ENCODE data around the gene MIOS. TPM values are rescaled to one million over a fixed set of nuclear protein-coding genes. Genes with fewer than 3 reads are reported as not detected.

The MIOS gene
- total and polyA plus RNA-seq, 2 of the 8 experiments (the other 6 are each of a cell fraction or from before 2014, with no cell fraction given) = 15.5 to 50.7 TPM

DNA sequence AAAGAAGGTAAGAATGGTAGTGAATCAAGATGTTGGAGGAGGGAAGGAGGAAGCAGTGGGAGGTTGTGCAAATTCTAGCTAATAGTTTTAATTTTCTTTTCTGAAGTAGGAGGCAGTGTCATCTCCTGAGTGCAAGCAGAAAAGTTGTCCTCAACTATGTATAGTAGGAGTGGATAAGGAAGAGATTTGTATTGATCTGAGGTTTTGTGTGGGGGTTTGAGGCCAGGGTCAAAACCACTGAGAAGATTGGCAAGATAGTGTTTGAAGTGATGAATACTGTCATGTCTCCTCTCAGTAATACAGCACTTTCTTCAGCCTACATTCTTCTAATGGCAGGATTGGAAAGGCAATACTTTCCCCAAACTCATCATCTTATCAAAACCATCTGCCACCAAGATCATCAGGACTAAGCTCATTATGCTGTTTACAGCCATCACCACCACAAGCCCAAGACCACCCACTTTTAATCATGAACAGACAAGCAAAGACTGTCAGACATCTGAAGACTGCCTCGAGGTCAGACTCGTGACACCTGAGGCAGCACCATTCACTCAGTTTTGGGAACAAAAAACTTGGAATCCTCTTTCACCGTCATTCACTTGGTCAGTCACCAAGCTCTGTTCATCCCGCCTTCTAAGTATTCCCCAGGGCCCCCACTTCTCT lies 1.5 kb upstream of the MIOS start:
- Histone ChIP-seq H3K18ac (ENCODE audit: extremely low read depth, low read length) (no peak overlapping the region), H3K4me2 (ENCODE audit: insufficient read depth in 1 of 2, low read depth in 2 of 2, low read length in 2 of 2) (no peak overlapping the region; a peak in 1 of 4 replicates), H2AFZ (ENCODE audit: low read length) (no peak overlapping the region), H3K9ac (replicated peaks in 1 of 4; ENCODE audit: extremely low read depth in 1 of 4, low read depth in 3 of 4, low read length in 3 of 4) (no peak overlapping the region), H4K20me1 (replicated peaks in 1 of 2; ENCODE audit: control insufficient read depth in 1 of 2, insufficient read depth in 2 of 2, low read length in 2 of 2) (peaks cover 0 to 2% of the 10 kb centered on the region in 2 experiments), H3K23ac (ENCODE audit: insufficient read length) (no peak overlapping the region), H4K91ac (replicated peaks; ENCODE audit: insufficient read length, low read length) (no peak overlapping the region), H3K56ac (replicated peaks; ENCODE audit: insufficient read length, low read depth, low read length) (no peak overlapping the region), H3K27me3 (replicated peaks in 1 of 4; ENCODE audit: control insufficient read depth in 3 of 4, extremely low read depth in 1 of 4, insufficient read depth in 3 of 4, low read length in 3 of 4) (no peaks in the 10 kb centered on the region), H2BK15ac (ENCODE audit: low read length) (peak overlapping the region; percentile 53; the same call in 1 of the 2 replicates), H3K14ac (ENCODE audit: insufficient read length) (no peak overlapping the region), H3K9me3 (ENCODE audit: insufficient read depth in 2 of 2, low read depth in 1 of 2, low read length in 1 of 2) (peaks cover 2 to 4% of the 10 kb centered on the region in 2 experiments; a peak in 3 of 4 replicates), H2BK5ac (ENCODE audit: low read depth, low read length) (no peak overlapping the region), H3K4me3 (ENCODE audit: extremely low read depth in 1 of 4, insufficient read depth in 2 of 4, low read depth in 3 of 4, low read length in 4 of 4) (no peak overlapping the region), H2AK5ac (ENCODE audit: low read depth, low read length) (no peak overlapping the region), H4K8ac (ENCODE audit: extremely low read depth, insufficient read depth, low read length) (no peak overlapping the region), H3K23me2 (ENCODE audit: low read depth, low read length) (peaks cover 2% of the 10 kb centered on the region; the same call in 1 of the 2 replicates), H2BK120ac (replicated peaks; ENCODE audit: low read depth, low read length) (no peak overlapping the region), H3K79me2 (ENCODE audit: control insufficient read depth in 1 of 2, insufficient read depth in 2 of 2, low read length in 2 of 2) (peaks cover 16 to 30% of the 10 kb centered on the region in 2 experiments), H3K27ac (ENCODE audit: low read depth, low read length) (no peak overlapping the region), H3K79me1 (ENCODE audit: low read depth, low read length) (no peaks in the 10 kb centered on the region), H2BK12ac (ENCODE audit: low read depth, low read length) (no peak overlapping the region), H4K5ac (ENCODE audit: insufficient read length, low read depth, low read length) (no peak overlapping the region), H3K4me1 (replicated peaks in 1 of 4; ENCODE audit: control insufficient read depth in 3 of 4, insufficient read depth in 4 of 4, low read length in 3 of 4) (peaks cover 5 to 11% (median 6%) of the 10 kb centered on the region in 4 experiments; a peak in 6 of 7 replicates), H2BK20ac (ENCODE audit: low read length) (no peak overlapping the region), H3K4ac (replicated peaks; ENCODE audit: insufficient read length, low read depth, low read length) (no peak overlapping the region), H3K36me3 (ENCODE audit: control insufficient read depth in 2 of 4, insufficient read depth in 4 of 4, low read length in 3 of 4) (peaks cover 0 to 6% (median 2%) of the 10 kb centered on the region in 4 experiments; a peak in 1 of 8 replicates)
- WGBS, 2 experiments (ENCODE audit: extremely low coverage in 1 of 2, insufficient coverage in 1 of 2, insufficient read length in 1 of 2, insufficient replicate concordance in 2 of 2, low coverage in 1 of 2, low lambda C conversion rate in 2 of 2, missing lambda C conversion rate in 1 of 2) = 88% methylated on average over 4 of the region's 4 CpGs; no CpG with 5 or more reads in 1 of the 2 experiments
- no peak for TF ChIP-seq SUZ12 (IDR thresholded peaks at IDR 0.05; ENCODE audit: low read length)
- no peak for TF ChIP-seq ZNF274 (IDR thresholded peaks at IDR 0.05; ENCODE audit: borderline replicate concordance, extremely low read depth, low read length)
- TF ChIP-seq, protein P1, sequence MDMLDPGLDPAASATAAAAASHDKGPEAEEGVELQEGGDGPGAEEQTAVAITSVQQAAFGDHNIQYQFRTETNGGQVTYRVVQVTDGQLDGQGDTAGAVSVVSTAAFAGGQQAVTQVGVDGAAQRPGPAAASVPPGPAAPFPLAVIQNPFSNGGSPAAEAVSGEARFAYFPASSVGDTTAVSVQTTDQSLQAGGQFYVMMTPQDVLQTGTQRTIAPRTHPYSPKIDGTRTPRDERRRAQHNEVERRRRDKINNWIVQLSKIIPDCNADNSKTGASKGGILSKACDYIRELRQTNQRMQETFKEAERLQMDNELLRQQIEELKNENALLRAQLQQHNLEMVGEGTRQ (IDR thresholded peaks at IDR 0.05; ENCODE audit: low read length) = no peak
- no peak for TF ChIP-seq TEAD4 (IDR thresholded peaks at IDR 0.05; ENCODE audit: low read depth, low read length)
- TF ChIP-seq YY1 (IDR thresholded peaks at IDR 0.05; ENCODE audit: low read depth, low read length) = no peak
- TF ChIP-seq JUN (IDR thresholded peaks at IDR 0.05; ENCODE audit: low read depth, low read length) = no peak
- no peak for TF ChIP-seq CTCF (IDR thresholded peaks at IDR 0.05; ENCODE audit: control extremely low read depth in 1 of 3, insufficient read depth in 1 of 3, low read depth in 1 of 3, low read length in 3 of 3)
- TF ChIP-seq EGR1 (IDR thresholded peaks at IDR 0.05; ENCODE audit: borderline replicate concordance, low read depth, low read length) = no peak
- ChIA-PET POLR2A (ENCODE audit: partially characterized antibody) (interaction anchor here (0.8 to 1.1 kb wide), 2 partner anchors 12 to 21 kb away, joined by 3 read pairs; no protein-coding TSS in a partner anchor), CTCF (ENCODE audit: partially characterized antibody) (no interaction called here)
- DNase-seq (ENCODE audit: low read depth in 1 of 2, low spot score in 2 of 2) (no peak), FAIRE-seq (no peak)

Data from H1 (cell line).